OCI-LY1 (cell line): ENCODE measurements around the gene DHDDS.

Experiments used
- CTCF ChIP-seq: fragments of 200-600 bp; sonication (generic), shearing (Covaris generic); IDR thresholded peaks from 2 replicates; pipeline ENCODE4 v1.5.1; 2017; ENCODE audit warnings: mild to moderate bottlenecking, antibody characterized with exemption, low read length, moderate library complexity, mixed read lengths
- EZH2 ChIP-seq: fragments of 200-600 bp; sonication (generic), shearing (Covaris generic); IDR thresholded peaks from 2 replicates; pipeline ENCODE4 v1.8.0; 2017; ENCODE audit warnings: borderline replicate concordance, mixed run types, mild to moderate bottlenecking, antibody characterized with exemption, low read length, moderate library complexity, mixed read lengths

DNA sequence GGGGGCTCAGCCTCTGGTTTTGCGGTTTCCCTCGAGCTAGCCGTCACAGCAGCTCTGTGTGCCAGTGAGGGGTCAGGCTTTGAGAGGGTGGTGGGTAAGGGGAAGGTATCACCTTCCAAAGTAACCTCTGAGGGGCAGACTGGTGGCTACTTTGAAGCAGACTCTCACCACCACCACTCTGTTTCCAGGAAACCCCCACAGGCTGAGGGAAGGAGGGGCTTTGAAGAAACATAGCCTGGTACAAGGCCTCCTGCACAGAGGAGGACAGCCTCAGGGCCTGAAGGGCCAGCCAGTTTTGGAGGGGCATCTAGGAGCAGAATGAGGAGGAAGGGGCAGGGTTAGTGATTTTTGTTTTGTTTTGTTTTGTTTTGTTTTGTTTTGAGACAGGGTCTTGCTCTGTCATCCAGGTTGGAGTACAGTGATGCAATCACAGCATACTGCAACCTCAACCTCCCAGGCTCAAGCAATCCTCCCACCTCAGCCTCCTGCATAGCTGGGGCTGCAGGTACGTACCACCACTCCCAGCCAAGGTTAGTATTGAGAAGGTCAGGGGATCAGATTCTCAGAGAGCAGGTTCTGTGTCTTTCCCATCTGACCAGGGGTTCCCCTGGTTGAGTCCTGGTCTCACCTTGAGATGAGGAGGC, 42.4 kb upstream of the DHDDS start:
- TF ChIP-seq CTCF, result no peak
- no peak for TF ChIP-seq EZH2
